Measurements from ENCODE around the gene SLIT3.

GRCh38 chr5:168674893-168675482 lies 626.0 kb downstream of the SLIT3 start:
- TF ChIP-seq POLR2A (IDR thresholded peaks at IDR 0.05; ENCODE audit: low read depth) (no peak), EP300 (IDR thresholded peaks at IDR 0.05) (no peak)

Measured in esophagus muscularis mucosa (tissue), 2 donors.